Fibroblast of skin of right quadriceps (primary cell): Measurements from ENCODE around the gene PRM2.
A peak's percentile ranks its signal among the peaks of the same experiment; 100 is the strongest.

Experiments
- DNase-seq: peaks from one replicate; pipeline ENCODE4 v3.0.0-alpha.2; 2013

PRM2 gene

GRCh38 chr16:11283820-11284248 lies 7.6 kb upstream of the PRM2 start:
- DNase-seq: no peak

- no peak for DNase-seq
These were observed 4.6 kb upstream of the PRM2 start, which contains the start of gene PRM1 for GRCh38 chr16:11280616-11281522. Gene PRM1 (minus strand): TSS chr16:11281330. CDS start chr16:11281238, 92 bp downstream.

- no peak for DNase-seq
These were observed 2.7 kb upstream of the PRM2 start for GRCh38 chr16:11278681-11279628.

GRCh38 chr16:11277607-11278337 lies 1.5 kb upstream of the PRM2 start:
- DNase-seq: no peak

- DNase-seq: no peak
These were observed 765 bp upstream of the PRM2 start for GRCh38 chr16:11276896-11277593.

- no peak for DNase-seq
These were observed 1.3 kb downstream of the PRM2 start for GRCh38 chr16:11274964-11275363.

- peak; percentile 48 for DNase-seq
These were observed 2.5 kb downstream of the PRM2 start for GRCh38 chr16:11273721-11274324.

GRCh38 chr16:11272921-11273720 lies 3.2 kb downstream of the PRM2 start, which contains the start of gene PRM3:
Gene PRM3 (minus strand): TSS chr16:11273629. CDS start chr16:11273595, 34 bp downstream.
- DNase-seq: no peak

- no peak for DNase-seq
These were observed 3.8 kb downstream of the PRM2 start for GRCh38 chr16:11272484-11272883.

- DNase-seq: no peak
These were observed 4.7 kb downstream of the PRM2 start for GRCh38 chr16:11271610-11272009.

GRCh38 chr16:11270602-11271162 lies 5.6 kb downstream of the PRM2 start:
- no peak for DNase-seq

- DNase-seq: no peak
These were observed 7.3 kb downstream of the PRM2 start, which contains the start of gene TNP2 for GRCh38 chr16:11268921-11269375. Gene TNP2 (minus strand): TSS chr16:11269325. CDS start chr16:11269262, 63 bp downstream.

GRCh38 chr16:11265124-11265523 lies 11.2 kb downstream of the PRM2 start:
- no peak for DNase-seq

GRCh38 chr16:11264155-11264832 lies 12.0 kb downstream of the PRM2 start:
- DNase-seq: no peak

- DNase-seq: no peak
These were observed 12.5 kb downstream of the PRM2 start for GRCh38 chr16:11263737-11264136.

- DNase-seq: no peak
These were observed 13.4 kb downstream of the PRM2 start for GRCh38 chr16:11262915-11263314.

- no peak for DNase-seq
These were observed 15.7 kb downstream of the PRM2 start for GRCh38 chr16:11260596-11260966.

GRCh38 chr16:11259655-11260595 lies 16.4 kb downstream of the PRM2 start:
- no peak for DNase-seq
